Measurements from ENCODE around the gene LMAN1. TPM values are rescaled to one million over a fixed set of nuclear protein-coding genes. Genes with fewer than 3 reads are reported as not detected.
A peak's percentile ranks its signal among the peaks of the same experiment; 100 is the strongest.

Gene LMAN1
- total RNA-seq, 1 experiment from 2014 or later: 77.3 TPM

DNA sequence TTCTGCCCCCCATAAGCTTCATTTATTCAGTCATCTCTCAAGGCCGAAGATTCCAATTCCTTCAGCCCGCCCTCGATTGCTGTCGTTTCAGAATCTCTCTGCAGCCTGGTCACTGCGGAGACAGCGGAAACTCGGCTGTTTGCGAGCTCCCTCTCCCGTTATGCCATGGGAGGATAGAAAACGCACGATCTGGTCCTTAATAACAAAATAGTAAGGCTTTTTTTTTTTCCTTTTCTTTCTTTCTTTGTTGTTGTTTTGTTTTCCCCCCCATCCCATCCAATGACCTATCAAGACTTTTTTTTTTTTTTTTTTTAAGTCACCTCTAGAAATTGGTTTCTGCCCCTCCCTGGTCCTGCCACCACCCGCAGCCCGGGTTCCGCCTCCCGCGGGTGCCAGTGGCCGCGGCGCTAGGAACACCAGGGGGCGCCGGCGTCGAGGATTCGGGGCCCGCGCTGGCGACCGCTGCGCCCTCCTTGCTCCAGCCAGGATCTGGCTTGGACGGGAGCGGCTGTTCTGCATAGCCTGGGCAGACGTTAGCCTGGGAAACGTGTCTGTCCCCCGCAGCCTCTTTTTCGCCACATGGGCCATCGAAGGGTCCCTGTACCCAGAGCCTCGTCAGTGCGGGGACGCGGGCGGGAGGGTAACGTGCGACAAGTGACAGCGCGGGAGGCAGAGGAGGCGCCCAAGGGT is 50.7 kb downstream of the LMAN1 start (continued):
- TF ChIP-seq, protein P1, sequence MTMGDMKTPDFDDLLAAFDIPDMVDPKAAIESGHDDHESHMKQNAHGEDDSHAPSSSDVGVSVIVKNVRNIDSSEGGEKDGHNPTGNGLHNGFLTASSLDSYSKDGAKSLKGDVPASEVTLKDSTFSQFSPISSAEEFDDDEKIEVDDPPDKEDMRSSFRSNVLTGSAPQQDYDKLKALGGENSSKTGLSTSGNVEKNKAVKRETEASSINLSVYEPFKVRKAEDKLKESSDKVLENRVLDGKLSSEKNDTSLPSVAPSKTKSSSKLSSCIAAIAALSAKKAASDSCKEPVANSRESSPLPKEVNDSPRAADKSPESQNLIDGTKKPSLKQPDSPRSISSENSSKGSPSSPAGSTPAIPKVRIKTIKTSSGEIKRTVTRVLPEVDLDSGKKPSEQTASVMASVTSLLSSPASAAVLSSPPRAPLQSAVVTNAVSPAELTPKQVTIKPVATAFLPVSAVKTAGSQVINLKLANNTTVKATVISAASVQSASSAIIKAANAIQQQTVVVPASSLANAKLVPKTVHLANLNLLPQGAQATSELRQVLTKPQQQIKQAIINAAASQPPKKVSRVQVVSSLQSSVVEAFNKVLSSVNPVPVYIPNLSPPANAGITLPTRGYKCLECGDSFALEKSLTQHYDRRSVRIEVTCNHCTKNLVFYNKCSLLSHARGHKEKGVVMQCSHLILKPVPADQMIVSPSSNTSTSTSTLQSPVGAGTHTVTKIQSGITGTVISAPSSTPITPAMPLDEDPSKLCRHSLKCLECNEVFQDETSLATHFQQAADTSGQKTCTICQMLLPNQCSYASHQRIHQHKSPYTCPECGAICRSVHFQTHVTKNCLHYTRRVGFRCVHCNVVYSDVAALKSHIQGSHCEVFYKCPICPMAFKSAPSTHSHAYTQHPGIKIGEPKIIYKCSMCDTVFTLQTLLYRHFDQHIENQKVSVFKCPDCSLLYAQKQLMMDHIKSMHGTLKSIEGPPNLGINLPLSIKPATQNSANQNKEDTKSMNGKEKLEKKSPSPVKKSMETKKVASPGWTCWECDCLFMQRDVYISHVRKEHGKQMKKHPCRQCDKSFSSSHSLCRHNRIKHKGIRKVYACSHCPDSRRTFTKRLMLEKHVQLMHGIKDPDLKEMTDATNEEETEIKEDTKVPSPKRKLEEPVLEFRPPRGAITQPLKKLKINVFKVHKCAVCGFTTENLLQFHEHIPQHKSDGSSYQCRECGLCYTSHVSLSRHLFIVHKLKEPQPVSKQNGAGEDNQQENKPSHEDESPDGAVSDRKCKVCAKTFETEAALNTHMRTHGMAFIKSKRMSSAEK (CRISPR knock-in tag; IDR thresholded peaks at IDR 0.05; ENCODE audit: borderline replicate concordance): no peak
- TF ChIP-seq NR3C1 (CRISPR knock-in tag; conservative IDR thresholded peaks at IDR 0.05; ENCODE audit: low read depth): no peak
- peak; percentile 58 for TF ChIP-seq ZNF423 (CRISPR knock-in tag; IDR thresholded peaks at IDR 0.05)
- no peak for TF ChIP-seq ESRRA (CRISPR knock-in tag; IDR thresholded peaks at IDR 0.05; ENCODE audit: borderline replicate concordance)
- TF ChIP-seq, protein P2, sequence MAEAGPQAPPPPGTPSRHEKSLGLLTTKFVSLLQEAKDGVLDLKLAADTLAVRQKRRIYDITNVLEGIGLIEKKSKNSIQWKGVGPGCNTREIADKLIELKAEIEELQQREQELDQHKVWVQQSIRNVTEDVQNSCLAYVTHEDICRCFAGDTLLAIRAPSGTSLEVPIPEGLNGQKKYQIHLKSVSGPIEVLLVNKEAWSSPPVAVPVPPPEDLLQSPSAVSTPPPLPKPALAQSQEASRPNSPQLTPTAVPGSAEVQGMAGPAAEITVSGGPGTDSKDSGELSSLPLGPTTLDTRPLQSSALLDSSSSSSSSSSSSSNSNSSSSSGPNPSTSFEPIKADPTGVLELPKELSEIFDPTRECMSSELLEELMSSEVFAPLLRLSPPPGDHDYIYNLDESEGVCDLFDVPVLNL (CRISPR knock-in tag; IDR thresholded peaks at IDR 0.05; ENCODE audit: borderline replicate concordance, low read depth): no peak
- 0 out of 2 replicates have a peak, but pooled peaks have one; percentile 38 for TF ChIP-seq TP53 (CRISPR knock-in tag; IDR thresholded peaks at IDR 0.05)
- TF ChIP-seq, protein P3, sequence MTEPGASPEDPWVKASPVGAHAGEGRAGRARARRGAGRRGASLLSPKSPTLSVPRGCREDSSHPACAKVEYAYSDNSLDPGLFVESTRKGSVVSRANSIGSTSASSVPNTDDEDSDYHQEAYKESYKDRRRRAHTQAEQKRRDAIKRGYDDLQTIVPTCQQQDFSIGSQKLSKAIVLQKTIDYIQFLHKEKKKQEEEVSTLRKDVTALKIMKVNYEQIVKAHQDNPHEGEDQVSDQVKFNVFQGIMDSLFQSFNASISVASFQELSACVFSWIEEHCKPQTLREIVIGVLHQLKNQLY (CRISPR knock-in tag; IDR thresholded peaks at IDR 0.05): no peak
- TF ChIP-seq KAT7 (CRISPR knock-in tag; IDR thresholded peaks at IDR 0.05; ENCODE audit: borderline replicate concordance): no peak
- TF ChIP-seq, protein P4, sequence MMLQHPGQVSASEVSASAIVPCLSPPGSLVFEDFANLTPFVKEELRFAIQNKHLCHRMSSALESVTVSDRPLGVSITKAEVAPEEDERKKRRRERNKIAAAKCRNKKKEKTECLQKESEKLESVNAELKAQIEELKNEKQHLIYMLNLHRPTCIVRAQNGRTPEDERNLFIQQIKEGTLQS (CRISPR knock-in tag; conservative IDR thresholded peaks at IDR 0.05): no peak
- TF ChIP-seq CREB1 (CRISPR knock-in tag; IDR thresholded peaks at IDR 0.05): no peak
- peak; percentile 64; the same call in 1 of the 2 replicates for TF ChIP-seq FOXP1 (CRISPR knock-in tag; IDR thresholded peaks at IDR 0.05; ENCODE audit: borderline replicate concordance)
- TF ChIP-seq, protein P5, sequence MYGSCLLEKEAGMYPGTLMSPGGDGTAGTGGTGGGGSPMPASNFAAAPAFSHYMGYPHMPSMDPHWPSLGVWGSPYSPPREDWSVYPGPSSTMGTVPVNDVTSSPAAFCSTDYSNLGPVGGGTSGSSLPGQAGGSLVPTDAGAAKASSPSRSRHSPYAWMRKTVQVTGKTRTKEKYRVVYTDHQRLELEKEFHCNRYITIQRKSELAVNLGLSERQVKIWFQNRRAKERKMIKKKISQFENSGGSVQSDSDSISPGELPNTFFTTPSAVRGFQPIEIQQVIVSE (CRISPR knock-in tag; IDR thresholded peaks at IDR 0.05; ENCODE audit: borderline replicate concordance): no peak
- TF ChIP-seq TEAD4 (CRISPR knock-in tag; IDR thresholded peaks at IDR 0.05): no peak
- TF ChIP-seq, protein P6, sequence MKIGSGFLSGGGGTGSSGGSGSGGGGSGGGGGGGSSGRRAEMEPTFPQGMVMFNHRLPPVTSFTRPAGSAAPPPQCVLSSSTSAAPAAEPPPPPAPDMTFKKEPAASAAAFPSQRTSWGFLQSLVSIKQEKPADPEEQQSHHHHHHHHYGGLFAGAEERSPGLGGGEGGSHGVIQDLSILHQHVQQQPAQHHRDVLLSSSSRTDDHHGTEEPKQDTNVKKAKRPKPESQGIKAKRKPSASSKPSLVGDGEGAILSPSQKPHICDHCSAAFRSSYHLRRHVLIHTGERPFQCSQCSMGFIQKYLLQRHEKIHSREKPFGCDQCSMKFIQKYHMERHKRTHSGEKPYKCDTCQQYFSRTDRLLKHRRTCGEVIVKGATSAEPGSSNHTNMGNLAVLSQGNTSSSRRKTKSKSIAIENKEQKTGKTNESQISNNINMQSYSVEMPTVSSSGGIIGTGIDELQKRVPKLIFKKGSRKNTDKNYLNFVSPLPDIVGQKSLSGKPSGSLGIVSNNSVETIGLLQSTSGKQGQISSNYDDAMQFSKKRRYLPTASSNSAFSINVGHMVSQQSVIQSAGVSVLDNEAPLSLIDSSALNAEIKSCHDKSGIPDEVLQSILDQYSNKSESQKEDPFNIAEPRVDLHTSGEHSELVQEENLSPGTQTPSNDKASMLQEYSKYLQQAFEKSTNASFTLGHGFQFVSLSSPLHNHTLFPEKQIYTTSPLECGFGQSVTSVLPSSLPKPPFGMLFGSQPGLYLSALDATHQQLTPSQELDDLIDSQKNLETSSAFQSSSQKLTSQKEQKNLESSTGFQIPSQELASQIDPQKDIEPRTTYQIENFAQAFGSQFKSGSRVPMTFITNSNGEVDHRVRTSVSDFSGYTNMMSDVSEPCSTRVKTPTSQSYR (CRISPR knock-in tag; IDR thresholded peaks at IDR 0.05): no peak
- TF ChIP-seq SP1 (CRISPR knock-in tag; conservative IDR thresholded peaks at IDR 0.05): 0 out of 2 replicates have a peak, but pooled peaks have one; percentile 49
- no peak for TF ChIP-seq ZNF671 (CRISPR knock-in tag; IDR thresholded peaks at IDR 0.05)
- TF ChIP-seq, protein P7, sequence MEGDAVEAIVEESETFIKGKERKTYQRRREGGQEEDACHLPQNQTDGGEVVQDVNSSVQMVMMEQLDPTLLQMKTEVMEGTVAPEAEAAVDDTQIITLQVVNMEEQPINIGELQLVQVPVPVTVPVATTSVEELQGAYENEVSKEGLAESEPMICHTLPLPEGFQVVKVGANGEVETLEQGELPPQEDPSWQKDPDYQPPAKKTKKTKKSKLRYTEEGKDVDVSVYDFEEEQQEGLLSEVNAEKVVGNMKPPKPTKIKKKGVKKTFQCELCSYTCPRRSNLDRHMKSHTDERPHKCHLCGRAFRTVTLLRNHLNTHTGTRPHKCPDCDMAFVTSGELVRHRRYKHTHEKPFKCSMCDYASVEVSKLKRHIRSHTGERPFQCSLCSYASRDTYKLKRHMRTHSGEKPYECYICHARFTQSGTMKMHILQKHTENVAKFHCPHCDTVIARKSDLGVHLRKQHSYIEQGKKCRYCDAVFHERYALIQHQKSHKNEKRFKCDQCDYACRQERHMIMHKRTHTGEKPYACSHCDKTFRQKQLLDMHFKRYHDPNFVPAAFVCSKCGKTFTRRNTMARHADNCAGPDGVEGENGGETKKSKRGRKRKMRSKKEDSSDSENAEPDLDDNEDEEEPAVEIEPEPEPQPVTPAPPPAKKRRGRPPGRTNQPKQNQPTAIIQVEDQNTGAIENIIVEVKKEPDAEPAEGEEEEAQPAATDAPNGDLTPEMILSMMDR (IDR thresholded peaks at IDR 0.05): peak; percentile 20; the same call in 1 of the 2 replicates

Data from WTC11 (cell line).